ENCODE results near the gene OGA.

OGA gene

DNA sequence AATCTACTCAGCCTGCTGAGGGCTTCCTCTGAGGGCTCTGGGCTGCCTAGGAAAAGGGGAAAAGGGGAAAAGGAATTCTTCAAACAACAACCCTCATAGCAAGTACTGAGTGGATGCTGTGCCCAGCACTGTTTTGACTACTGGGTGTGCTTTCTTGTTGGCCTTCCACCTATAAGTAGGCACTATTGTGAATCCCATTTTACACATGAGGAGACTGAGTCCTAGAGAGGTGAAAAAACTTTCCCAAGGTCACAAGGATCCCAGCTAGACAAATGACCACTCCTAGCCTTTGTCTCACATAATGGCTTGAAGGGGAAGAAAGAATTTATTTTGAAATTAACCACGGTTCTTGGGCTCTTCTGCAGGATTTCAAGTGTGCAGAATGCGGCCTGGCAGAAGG is 59.4 kb downstream of the OGA start:
- Histone ChIP-seq H3K27ac (ENCODE audit: low read depth, low read length) (no peak overlapping the region), H3K9me2 (replicated peaks; ENCODE audit: control insufficient read depth, low read length) (no peaks in the 10 kb centered on the region), H3K4me1 (ENCODE audit: control insufficient read depth, low read length) (no peaks in the 10 kb centered on the region), H3K4me3 (ENCODE audit: low read length) (no peak overlapping the region), H3F3A (ENCODE audit: control insufficient read depth, insufficient read depth) (no peaks in the 10 kb centered on the region), H3K27me3 (ENCODE audit: control insufficient read depth, low read length) (peaks cover 13% of the 10 kb centered on the region; the same call in 1 of the 2 replicates), H3K36me3 (ENCODE audit: control insufficient read depth, low read length) (no peaks in the 10 kb centered on the region), H3K79me2 (ENCODE audit: control insufficient read depth, low read length) (no peaks in the 10 kb centered on the region), H4K20me1 (ENCODE audit: control insufficient read depth, insufficient read depth, low read depth, low read length) (no peaks in the 10 kb centered on the region), H3K4me2 (ENCODE audit: low read length) (no peak overlapping the region), H3K9me3 (ENCODE audit: control insufficient read depth, insufficient read depth, low read length) (no peaks in the 10 kb centered on the region)
- TF ChIP-seq EZH2phosphoT487 (IDR thresholded peaks at IDR 0.05; ENCODE audit: borderline replicate concordance, low read length) (no peak), CTCF (IDR thresholded peaks at IDR 0.05; ENCODE audit: low read depth, low read length, poor library complexity, severe bottlenecking) (no peak)

GRCh38 chr10:101752241-101752640 is 66.0 kb downstream of the OGA start:
- H3K4me3 ChIP-seq (ENCODE audit: low read length), result no peak overlapping the region
- H3K4me2 ChIP-seq (ENCODE audit: low read length), result no peak overlapping the region
- H3K27ac ChIP-seq (ENCODE audit: low read depth, low read length), result no peak overlapping the region
- no peaks in the 10 kb centered on the region for H3F3A ChIP-seq (ENCODE audit: control insufficient read depth, insufficient read depth)
- H3K27me3 ChIP-seq (ENCODE audit: control insufficient read depth, low read length), result peaks cover 26% of the 10 kb centered on the region; the same call in 1 of the 2 replicates
- no peaks in the 10 kb centered on the region for H3K9me2 ChIP-seq (replicated peaks; ENCODE audit: control insufficient read depth, low read length)
- H3K36me3 ChIP-seq (ENCODE audit: control insufficient read depth, low read length), result no peaks in the 10 kb centered on the region
- no peaks in the 10 kb centered on the region for H4K20me1 ChIP-seq (ENCODE audit: control insufficient read depth, insufficient read depth, low read depth, low read length)
- no peaks in the 10 kb centered on the region for H3K79me2 ChIP-seq (ENCODE audit: control insufficient read depth, low read length)
- no peaks in the 10 kb centered on the region for H3K9me3 ChIP-seq (ENCODE audit: control insufficient read depth, insufficient read depth, low read length)
- no peak for TF ChIP-seq CTCF (IDR thresholded peaks at IDR 0.05; ENCODE audit: low read depth, low read length, poor library complexity, severe bottlenecking)
- no peak for TF ChIP-seq EZH2phosphoT487 (IDR thresholded peaks at IDR 0.05; ENCODE audit: borderline replicate concordance, low read length)
- H3K4me1 ChIP-seq (ENCODE audit: control insufficient read depth, low read length), result no peaks in the 10 kb centered on the region

DNA sequence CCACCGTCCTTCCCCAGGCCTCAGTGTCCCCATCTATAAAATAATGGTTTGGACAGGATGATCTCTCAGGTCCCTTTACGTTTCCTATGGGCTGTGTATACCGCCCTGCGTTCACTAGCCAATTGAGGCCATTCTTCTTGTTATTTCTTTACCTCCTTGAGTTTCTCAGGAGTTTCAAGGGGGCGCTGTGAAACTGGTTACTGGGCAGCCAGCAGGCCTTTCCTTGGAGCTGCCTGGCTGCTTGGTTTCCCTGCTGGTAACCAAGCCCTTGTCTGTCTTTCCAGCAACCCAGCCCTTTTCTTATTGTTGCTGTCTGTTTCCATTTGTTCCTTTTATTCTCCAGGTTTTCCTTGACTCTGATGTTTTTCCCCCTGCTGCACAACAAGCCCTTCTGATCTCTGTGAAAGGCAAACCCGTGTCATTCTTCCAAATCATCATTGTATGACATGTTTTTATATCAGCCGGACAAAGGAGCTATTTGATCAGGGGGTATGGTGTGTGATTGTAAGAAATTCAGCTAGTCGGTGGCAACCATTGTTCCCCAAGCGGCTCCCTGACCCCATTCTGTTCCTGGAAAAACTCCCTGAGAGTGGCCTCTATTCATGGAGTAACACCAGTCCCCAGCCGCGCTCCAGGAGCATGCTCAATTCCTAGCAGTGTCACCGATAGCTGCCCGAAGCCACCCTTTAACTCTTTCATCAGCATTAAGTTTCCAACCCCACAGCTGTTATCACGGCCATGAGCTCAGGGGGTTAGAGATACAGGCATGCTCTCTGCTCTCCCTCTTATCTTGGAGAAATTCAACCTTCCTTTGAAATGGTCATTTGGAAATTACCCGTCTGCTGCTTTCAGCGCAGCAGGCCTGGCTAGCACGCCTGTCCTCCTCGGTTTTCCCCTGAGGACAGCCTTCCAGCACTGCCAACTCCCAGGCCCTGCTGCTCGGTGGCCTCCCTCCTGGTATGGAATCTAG is 68.9 kb downstream of the OGA start:
- Histone ChIP-seq H3K36me3 (ENCODE audit: control insufficient read depth, low read length) (no peaks in the 10 kb centered on the region), H3K4me2 (ENCODE audit: low read length) (no peak overlapping the region), H3K4me3 (ENCODE audit: low read length) (no peak overlapping the region), H4K20me1 (ENCODE audit: control insufficient read depth, insufficient read depth, low read depth, low read length) (no peaks in the 10 kb centered on the region), H3K9me3 (ENCODE audit: control insufficient read depth, insufficient read depth, low read length) (no peaks in the 10 kb centered on the region), H3F3A (ENCODE audit: control insufficient read depth, insufficient read depth) (no peaks in the 10 kb centered on the region), H3K79me2 (ENCODE audit: control insufficient read depth, low read length) (no peaks in the 10 kb centered on the region), H3K27me3 (ENCODE audit: control insufficient read depth, low read length) (peaks cover 21% of the 10 kb centered on the region; the same call in 1 of the 2 replicates), H3K9me2 (replicated peaks; ENCODE audit: control insufficient read depth, low read length) (no peaks in the 10 kb centered on the region), H3K4me1 (ENCODE audit: control insufficient read depth, low read length) (no peaks in the 10 kb centered on the region), H3K27ac (ENCODE audit: low read depth, low read length) (no peak overlapping the region)
- TF ChIP-seq CTCF (IDR thresholded peaks at IDR 0.05; ENCODE audit: low read depth, low read length, poor library complexity, severe bottlenecking) (no peak), EZH2phosphoT487 (IDR thresholded peaks at IDR 0.05; ENCODE audit: borderline replicate concordance, low read length) (no peak)

Data from DOHH2 (cell line).